ENCODE data around the gene CCL4L2. TPM values are rescaled to one million over a fixed set of nuclear protein-coding genes. Genes with fewer than 3 reads are reported as not detected.
"Not testable (repeated sequence)": the region's sequence is repeated elsewhere in the genome, so short reads cannot be mapped to it uniquely, and the experiment has no call there.

CCL4L2 gene
- total RNA-seq, 1 experiment from 2014 or later, result not detected

DNA sequence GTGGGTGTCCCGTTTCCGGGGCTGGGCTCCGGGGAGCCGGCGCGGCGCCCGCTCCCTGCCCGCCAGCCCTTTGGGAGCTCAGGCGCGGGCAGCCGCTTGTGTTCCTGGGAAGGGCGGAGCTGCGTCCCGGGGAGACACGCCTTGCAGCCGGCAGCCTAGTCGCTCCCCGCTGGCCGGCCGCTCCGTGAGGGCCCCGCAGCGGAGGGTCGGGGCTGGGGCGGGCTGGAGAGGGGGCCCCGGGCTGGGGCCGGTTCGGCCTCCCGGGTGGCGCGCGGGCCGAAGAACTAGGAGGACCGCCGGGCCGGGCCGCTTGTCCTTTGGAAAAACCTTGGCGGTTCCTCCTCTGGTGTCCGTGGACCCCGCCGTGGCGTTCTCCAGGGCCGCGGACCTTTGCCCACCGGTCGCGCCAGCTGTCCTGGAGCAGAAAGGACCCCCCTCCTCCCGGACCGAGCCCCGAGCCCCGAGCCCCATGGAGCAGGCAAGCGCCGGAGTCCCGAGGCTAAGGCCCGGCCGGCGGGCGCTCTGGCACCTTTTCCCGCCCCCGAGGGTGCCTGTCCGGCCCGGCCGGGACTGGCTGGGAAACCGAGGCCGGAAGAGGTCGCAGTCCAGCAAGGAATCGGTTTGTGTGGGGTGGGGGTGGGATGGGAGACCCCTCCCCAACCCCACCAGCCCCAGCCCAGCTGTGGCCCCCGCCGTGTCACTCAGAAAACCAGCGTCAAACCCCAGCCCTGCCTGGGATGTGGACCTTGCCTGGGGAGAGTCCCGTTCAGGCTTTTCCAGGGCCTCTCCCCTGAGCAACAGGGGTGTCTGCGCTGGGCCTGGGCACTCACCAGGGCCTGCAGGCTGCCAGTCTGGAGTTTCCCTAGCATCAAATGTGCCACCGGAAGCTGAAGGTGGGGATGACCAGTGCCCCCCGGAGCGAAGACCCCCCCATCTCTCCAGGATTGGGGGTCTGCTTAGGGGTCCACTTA, 27.6 kb upstream of the CCL4L2 start:
- Mint-ChIP-seq H3K9me3 (ENCODE audit: unreplicated experiment) (no peaks in the 10 kb centered on the region), H3K27ac (ENCODE audit: low read depth, unreplicated experiment) (no peak overlapping the region), H3K36me3 (ENCODE audit: insufficient read depth, unreplicated experiment) (no peaks in the 10 kb centered on the region), H3K4me1 (ENCODE audit: insufficient read depth, unreplicated experiment) (no peaks in the 10 kb centered on the region), H3K4me3 (ENCODE audit: unreplicated experiment) (peak overlapping the region; percentile 56), H3K27me3 (ENCODE audit: insufficient read depth, unreplicated experiment) (peaks cover 71% of the 10 kb centered on the region)
- intact Hi-C loops (cut with micrococcal nuclease), result loop anchor here (10.0 kb wide), 1 partner anchor 68 kb away; no protein-coding TSS in a partner anchor
- TF ChIP-seq, protein P1, sequence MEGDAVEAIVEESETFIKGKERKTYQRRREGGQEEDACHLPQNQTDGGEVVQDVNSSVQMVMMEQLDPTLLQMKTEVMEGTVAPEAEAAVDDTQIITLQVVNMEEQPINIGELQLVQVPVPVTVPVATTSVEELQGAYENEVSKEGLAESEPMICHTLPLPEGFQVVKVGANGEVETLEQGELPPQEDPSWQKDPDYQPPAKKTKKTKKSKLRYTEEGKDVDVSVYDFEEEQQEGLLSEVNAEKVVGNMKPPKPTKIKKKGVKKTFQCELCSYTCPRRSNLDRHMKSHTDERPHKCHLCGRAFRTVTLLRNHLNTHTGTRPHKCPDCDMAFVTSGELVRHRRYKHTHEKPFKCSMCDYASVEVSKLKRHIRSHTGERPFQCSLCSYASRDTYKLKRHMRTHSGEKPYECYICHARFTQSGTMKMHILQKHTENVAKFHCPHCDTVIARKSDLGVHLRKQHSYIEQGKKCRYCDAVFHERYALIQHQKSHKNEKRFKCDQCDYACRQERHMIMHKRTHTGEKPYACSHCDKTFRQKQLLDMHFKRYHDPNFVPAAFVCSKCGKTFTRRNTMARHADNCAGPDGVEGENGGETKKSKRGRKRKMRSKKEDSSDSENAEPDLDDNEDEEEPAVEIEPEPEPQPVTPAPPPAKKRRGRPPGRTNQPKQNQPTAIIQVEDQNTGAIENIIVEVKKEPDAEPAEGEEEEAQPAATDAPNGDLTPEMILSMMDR (IDR thresholded peaks at IDR 0.05; ENCODE audit: unreplicated experiment), result no peak
- DNase-seq (ENCODE audit: unreplicated experiment), result peak; percentile 63
- ChIA-PET POLR2A (interaction anchor here (0.6 to 1.2 kb wide), 4 partner anchors 34 to 863 kb away, joined by 3 to 5 read pairs (median 4); no protein-coding TSS in a partner anchor), CTCF (interaction anchor here (0.7 to 1.7 kb wide), 3 partner anchors 19 to 73 kb away, joined by 3 to 9 read pairs (median 4); no protein-coding TSS in a partner anchor)
- no TSS peak for BruUV-seq (replicated peaks)

DNA sequence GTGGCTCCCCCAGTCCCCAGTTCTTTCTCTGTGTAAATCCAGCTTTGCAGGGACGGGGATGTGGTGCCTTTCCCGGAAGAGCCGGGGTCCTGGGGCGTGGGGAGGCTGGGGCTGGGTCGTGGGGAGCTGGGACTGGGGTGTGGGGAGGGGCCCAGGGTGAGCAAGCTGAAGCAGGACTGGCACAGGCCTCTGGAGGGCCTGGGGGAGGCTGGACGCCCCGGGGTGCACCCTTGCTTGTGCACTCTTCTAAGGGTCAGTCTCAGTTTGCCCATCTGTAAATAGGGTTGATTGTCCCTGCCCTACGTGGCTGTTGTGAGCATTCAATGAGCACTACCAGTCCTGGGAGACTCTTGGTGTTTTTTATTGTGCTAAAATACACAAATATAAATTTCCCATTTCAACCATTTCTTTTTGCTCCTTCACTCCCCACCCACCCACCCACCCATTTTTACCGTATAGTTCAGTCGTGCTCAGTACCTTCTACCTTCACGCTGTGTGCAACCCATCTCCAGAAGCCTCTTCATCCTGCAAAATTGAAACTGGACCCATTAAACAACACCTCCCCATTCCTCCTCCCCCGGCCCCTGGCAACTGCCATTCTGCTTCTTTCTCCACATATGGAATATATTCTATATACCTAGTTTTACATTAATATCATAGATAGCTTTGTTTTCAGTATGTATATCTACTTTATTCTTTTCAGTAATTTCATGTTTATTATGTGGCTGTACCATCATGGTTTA, 26.7 kb upstream of the CCL4L2 start:
- POLR2A ChIA-PET, result interaction anchor here (0.6 to 1.2 kb wide), 5 partner anchors 51 to 296 kb away, joined by 3 to 5 read pairs (median 3); no protein-coding TSS in a partner anchor
- Mint-ChIP-seq H3K9me3 (ENCODE audit: unreplicated experiment) (no peaks in the 10 kb centered on the region), H3K4me1 (ENCODE audit: insufficient read depth, unreplicated experiment) (no peaks in the 10 kb centered on the region), H3K27me3 (ENCODE audit: insufficient read depth, unreplicated experiment) (peaks cover 72% of the 10 kb centered on the region), H3K4me3 (ENCODE audit: unreplicated experiment) (peak overlapping the region; percentile 56), H3K36me3 (ENCODE audit: insufficient read depth, unreplicated experiment) (no peaks in the 10 kb centered on the region), H3K27ac (ENCODE audit: low read depth, unreplicated experiment) (no peak overlapping the region)
- no peak for DNase-seq (ENCODE audit: unreplicated experiment)
- CTCF ChIA-PET, result interaction anchor here (0.7 to 1.7 kb wide), 3 partner anchors 18 to 215 kb away, joined by 3 to 9 read pairs (median 3); no protein-coding TSS in a partner anchor
- intact Hi-C loops (cut with micrococcal nuclease), result loop anchor here (10.0 kb wide), 1 partner anchor 69 kb away; no protein-coding TSS in a partner anchor
- TF ChIP-seq, protein P1 (IDR thresholded peaks at IDR 0.05; ENCODE audit: unreplicated experiment), result no peak
- BruUV-seq (replicated peaks), result no TSS peak

DNA sequence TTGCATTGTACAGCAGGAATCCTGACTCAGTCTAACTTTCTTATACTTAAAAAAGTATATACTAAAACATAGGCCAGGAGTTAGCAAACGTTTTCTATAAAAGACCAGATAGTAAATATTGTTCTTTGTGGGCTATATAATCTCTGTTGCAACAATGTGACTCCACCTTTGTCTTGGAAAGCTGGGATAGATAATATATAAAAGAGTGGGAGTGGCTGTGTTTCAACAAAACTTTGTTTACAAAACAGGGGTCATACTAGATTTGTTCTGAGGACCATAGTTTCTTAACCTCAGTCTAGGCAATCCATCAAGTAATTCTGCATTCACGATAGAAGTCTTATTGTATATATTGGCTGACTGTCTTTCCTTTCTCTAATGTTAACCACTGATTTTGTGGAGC, 25.4 kb upstream of the CCL4L2 start:
- CTCF ChIA-PET, result no interaction called here

DNA sequence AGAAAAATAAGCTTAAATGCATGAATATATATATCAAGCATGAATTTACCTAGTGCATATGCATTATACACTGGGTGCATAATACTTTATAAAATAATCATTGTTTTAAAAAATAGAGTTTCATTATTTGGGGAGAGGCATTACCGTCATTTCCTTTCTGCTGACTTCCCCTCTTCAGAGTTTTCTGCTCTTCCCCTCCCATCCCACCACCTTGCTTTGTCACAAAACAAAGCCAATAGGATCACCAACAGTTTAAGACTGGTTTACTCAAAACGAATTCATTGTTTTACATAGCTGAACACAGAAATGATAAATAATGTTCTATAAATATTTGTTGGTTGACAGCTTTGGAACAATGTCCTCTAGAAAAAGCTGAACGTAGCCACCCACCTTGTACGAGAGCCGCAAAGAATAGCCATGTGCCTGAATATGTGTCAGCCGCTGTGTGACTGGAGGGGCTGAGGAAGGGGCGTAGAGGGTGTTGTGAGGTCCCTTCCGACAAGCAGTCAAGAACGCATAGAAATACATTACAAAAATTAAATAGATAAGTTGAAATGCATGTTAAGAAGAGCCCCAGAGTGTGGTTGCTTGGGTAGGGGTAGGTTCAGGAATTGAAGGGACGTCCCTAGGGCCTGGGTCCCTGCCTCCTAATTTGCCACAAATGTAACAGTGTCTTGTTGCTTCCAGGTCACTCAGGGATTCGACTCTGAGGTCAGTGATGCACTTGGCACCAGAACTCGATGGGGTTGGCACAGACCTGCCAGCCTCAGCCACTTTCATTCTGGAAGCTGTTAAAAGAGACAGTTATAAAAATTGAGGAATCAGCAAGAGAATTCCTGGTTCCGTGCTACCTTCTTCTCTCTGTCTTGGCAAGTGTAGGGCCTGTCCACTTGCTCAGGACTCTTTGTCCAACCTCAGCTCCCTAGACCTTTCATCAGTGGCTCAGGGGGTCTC, 23.8 kb upstream of the CCL4L2 start:
- H3K9me3 Mint-ChIP-seq (ENCODE audit: unreplicated experiment); H3K4me3 Mint-ChIP-seq (ENCODE audit: unreplicated experiment); POLR2A ChIA-PET; CTCF ChIA-PET; DNase-seq (ENCODE audit: unreplicated experiment); BruUV-seq (replicated peaks); H3K4me1 Mint-ChIP-seq (ENCODE audit: insufficient read depth, unreplicated experiment); H3K27ac Mint-ChIP-seq (ENCODE audit: low read depth, unreplicated experiment); H3K36me3 Mint-ChIP-seq (ENCODE audit: insufficient read depth, unreplicated experiment): not testable (repeated sequence)
- H3K27me3 Mint-ChIP-seq (ENCODE audit: insufficient read depth, unreplicated experiment), result peaks cover 45% of the 10 kb centered on the region
- intact Hi-C loops (cut with micrococcal nuclease), result loop anchor here (10.0 kb wide), 1 partner anchor 72 kb away; no protein-coding TSS in a partner anchor

More for the DNA sequence above, 25.4 kb upstream of the CCL4L2 start:
- H3K27ac Mint-ChIP-seq (ENCODE audit: low read depth, unreplicated experiment), result no peak overlapping the region
- TF ChIP-seq, protein P1 (IDR thresholded peaks at IDR 0.05; ENCODE audit: unreplicated experiment), result no peak
- POLR2A ChIA-PET, result interaction anchor here (0.7 kb wide), 1 partner anchor 76 kb away, joined by 3 read pairs; no protein-coding TSS in a partner anchor
- no peaks in the 10 kb centered on the region for H3K36me3 Mint-ChIP-seq (ENCODE audit: insufficient read depth, unreplicated experiment)
- peaks cover 61% of the 10 kb centered on the region for H3K27me3 Mint-ChIP-seq (ENCODE audit: insufficient read depth, unreplicated experiment)
- no peaks in the 10 kb centered on the region for H3K4me1 Mint-ChIP-seq (ENCODE audit: insufficient read depth, unreplicated experiment)
- BruUV-seq (replicated peaks), result no TSS peak
- intact Hi-C loops (cut with micrococcal nuclease), result loop anchor here (10.0 kb wide), 1 partner anchor 71 kb away; no protein-coding TSS in a partner anchor
- H3K4me3 Mint-ChIP-seq (ENCODE audit: unreplicated experiment), result no peak overlapping the region
- no peak for DNase-seq (ENCODE audit: unreplicated experiment)
- no peaks in the 10 kb centered on the region for H3K9me3 Mint-ChIP-seq (ENCODE audit: unreplicated experiment)

DNA sequence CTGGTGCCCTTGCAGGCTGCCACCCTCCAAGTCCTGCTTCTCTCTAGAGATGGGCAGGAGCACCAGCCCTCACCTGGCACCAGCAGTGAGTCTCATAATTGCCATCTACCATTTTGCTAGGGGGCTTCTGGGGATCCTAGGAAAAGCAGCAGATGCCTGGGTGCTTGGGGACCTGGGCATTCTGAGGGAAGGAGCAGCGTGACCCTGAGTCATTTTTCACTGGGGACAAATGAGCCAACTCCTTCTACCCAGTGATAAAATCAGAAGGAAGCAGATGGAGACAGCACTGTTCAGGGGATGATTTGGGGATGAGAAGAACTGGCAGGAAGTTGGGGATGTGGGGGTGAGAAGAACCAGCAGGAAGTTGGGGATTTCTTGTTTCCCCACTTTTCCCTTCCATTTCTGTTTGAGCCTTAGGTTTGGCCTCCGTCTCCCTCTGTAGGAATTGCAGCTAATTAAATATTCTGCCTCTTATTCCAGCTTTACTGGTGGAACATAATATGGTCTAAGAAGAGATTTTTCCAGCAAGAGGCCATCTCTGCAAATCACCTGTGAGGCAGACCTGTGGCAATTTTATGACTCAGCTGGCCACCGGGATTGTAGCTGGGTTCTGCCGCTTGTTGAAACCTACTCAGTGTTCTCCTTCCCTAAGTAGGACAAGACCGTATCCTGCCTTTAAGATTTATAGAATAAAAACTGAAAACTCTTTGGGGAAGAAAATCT, 22.8 kb upstream of the CCL4L2 start:
- intact Hi-C loops (cut with micrococcal nuclease), result loop anchor here (10.0 kb wide), 1 partner anchor 73 kb away; no protein-coding TSS in a partner anchor
- H3K9me3 Mint-ChIP-seq (ENCODE audit: unreplicated experiment); H3K36me3 Mint-ChIP-seq (ENCODE audit: insufficient read depth, unreplicated experiment); CTCF ChIA-PET; H3K4me3 Mint-ChIP-seq (ENCODE audit: unreplicated experiment); BruUV-seq (replicated peaks); POLR2A ChIA-PET; DNase-seq (ENCODE audit: unreplicated experiment); H3K27ac Mint-ChIP-seq (ENCODE audit: low read depth, unreplicated experiment); H3K4me1 Mint-ChIP-seq (ENCODE audit: insufficient read depth, unreplicated experiment): not testable (repeated sequence)
- peaks cover 41% of the 10 kb centered on the region for H3K27me3 Mint-ChIP-seq (ENCODE audit: insufficient read depth, unreplicated experiment)
